Measurements from ENCODE around the gene LSAMP.
A peak's percentile ranks its signal among the peaks of the same experiment; 100 is the strongest.

Gene LSAMP

GRCh38 chr3:116084999-116085791 is 360.1 kb downstream of the LSAMP start:
- H3K79me1 ChIP-seq (ENCODE audit: low read length): no peaks in the 10 kb centered on the region
- H2BK120ac ChIP-seq (ENCODE audit: low read depth, low read length): no peak overlapping the region
- H3K36me3 ChIP-seq (ENCODE audit: control insufficient read depth, insufficient read depth, low read length): no peaks in the 10 kb centered on the region
- no peak overlapping the region for H3K23ac ChIP-seq (ENCODE audit: low read length)
- no peak overlapping the region for H3K56ac ChIP-seq (ENCODE audit: low read length)
- no peak overlapping the region for H3K9ac ChIP-seq (ENCODE audit: low read length)
- no peak overlapping the region for H2BK5ac ChIP-seq (ENCODE audit: low read length)
- H3K18ac ChIP-seq (ENCODE audit: low read length): no peak overlapping the region
- no peak overlapping the region for H3K4me3 ChIP-seq (ENCODE audit: low read length)
- no peaks in the 10 kb centered on the region for H3K79me2 ChIP-seq (ENCODE audit: control insufficient read depth, insufficient read depth, low read length)
- no peak overlapping the region for H4K8ac ChIP-seq (ENCODE audit: low read depth, low read length)
- H3K4me1 ChIP-seq (ENCODE audit: control insufficient read depth, low read depth, low read length): no peaks in the 10 kb centered on the region
- peak overlapping the region; percentile 78 for H2BK15ac ChIP-seq (replicated peaks; ENCODE audit: low read depth)
- H2AK5ac ChIP-seq (ENCODE audit: low read length): no peak overlapping the region
- no peak overlapping the region for H3K4ac ChIP-seq (ENCODE audit: low read depth, low read length)
- WGBS (ENCODE audit: extremely low coverage, insufficient coverage, low lambda C conversion rate): no CpG with 5 or more reads among the region's 4 CpGs
- H3K27me3 ChIP-seq (ENCODE audit: insufficient read depth, low read length, poor library complexity): no peaks in the 10 kb centered on the region
- no peak overlapping the region for H4K5ac ChIP-seq (ENCODE audit: low read length)
- no peak overlapping the region for H3K27ac ChIP-seq (ENCODE audit: low read depth, low read length)
- no peak for DNase-seq
- H3K4me2 ChIP-seq (ENCODE audit: low read length): no peak overlapping the region

- H2AK5ac ChIP-seq (ENCODE audit: low read length): no peak overlapping the region
- H3K27ac ChIP-seq (ENCODE audit: low read depth, low read length): no peak overlapping the region
- H2BK120ac ChIP-seq (ENCODE audit: low read depth, low read length): no peak overlapping the region
- H3K4me2 ChIP-seq (ENCODE audit: low read length): no peak overlapping the region
- no peak for DNase-seq
- WGBS (ENCODE audit: extremely low coverage, insufficient coverage, low lambda C conversion rate): no CpG with 5 or more reads among the region's 2 CpGs
- H3K4me1 ChIP-seq (ENCODE audit: control insufficient read depth, low read depth, low read length): no peaks in the 10 kb centered on the region
- H2BK5ac ChIP-seq (ENCODE audit: low read length): no peak overlapping the region
- H3K27me3 ChIP-seq (ENCODE audit: insufficient read depth, low read length, poor library complexity): no peaks in the 10 kb centered on the region
- no peak overlapping the region for H4K5ac ChIP-seq (ENCODE audit: low read length)
- H3K56ac ChIP-seq (ENCODE audit: low read length): no peak overlapping the region
- no peaks in the 10 kb centered on the region for H3K79me1 ChIP-seq (ENCODE audit: low read length)
- no peak overlapping the region for H3K23ac ChIP-seq (ENCODE audit: low read length)
- no peak overlapping the region for H3K4ac ChIP-seq (ENCODE audit: low read depth, low read length)
- H4K8ac ChIP-seq (ENCODE audit: low read depth, low read length): no peak overlapping the region
- H3K36me3 ChIP-seq (ENCODE audit: control insufficient read depth, insufficient read depth, low read length): no peaks in the 10 kb centered on the region
- H2BK15ac ChIP-seq (replicated peaks; ENCODE audit: low read depth): peak overlapping the region; percentile 36
- no peak overlapping the region for H3K18ac ChIP-seq (ENCODE audit: low read length)
- no peaks in the 10 kb centered on the region for H3K79me2 ChIP-seq (ENCODE audit: control insufficient read depth, insufficient read depth, low read length)
- H3K9ac ChIP-seq (ENCODE audit: low read length): no peak overlapping the region
- H3K4me3 ChIP-seq (ENCODE audit: low read length): no peak overlapping the region
Observed at GRCh38 chr3:116083683-116084082, 361.6 kb downstream of the LSAMP start.

- no CpG with 5 or more reads among the region's 7 CpGs for WGBS (ENCODE audit: extremely low coverage, insufficient coverage, low lambda C conversion rate)
- Histone ChIP-seq H3K79me2 (ENCODE audit: control insufficient read depth, insufficient read depth, low read length) (no peaks in the 10 kb centered on the region), H3K27ac (ENCODE audit: low read depth, low read length) (no peak overlapping the region), H4K8ac (ENCODE audit: low read depth, low read length) (no peak overlapping the region), H3K36me3 (ENCODE audit: control insufficient read depth, insufficient read depth, low read length) (no peaks in the 10 kb centered on the region), H3K4me1 (ENCODE audit: control insufficient read depth, low read depth, low read length) (no peaks in the 10 kb centered on the region), H2BK5ac (ENCODE audit: low read length) (no peak overlapping the region), H3K4ac (ENCODE audit: low read depth, low read length) (no peak overlapping the region), H3K4me3 (ENCODE audit: low read length) (no peak overlapping the region), H4K5ac (ENCODE audit: low read length) (no peak overlapping the region), H3K18ac (ENCODE audit: low read length) (no peak overlapping the region), H3K9ac (ENCODE audit: low read length) (no peak overlapping the region), H3K79me1 (ENCODE audit: low read length) (no peaks in the 10 kb centered on the region), H3K4me2 (ENCODE audit: low read length) (no peak overlapping the region), H2AK5ac (ENCODE audit: low read length) (no peak overlapping the region), H2BK15ac (replicated peaks; ENCODE audit: low read depth) (no peak overlapping the region), H2BK120ac (ENCODE audit: low read depth, low read length) (no peak overlapping the region), H3K56ac (ENCODE audit: low read length) (no peak overlapping the region), H3K23ac (ENCODE audit: low read length) (no peak overlapping the region), H3K27me3 (ENCODE audit: insufficient read depth, low read length, poor library complexity) (no peaks in the 10 kb centered on the region)
- no peak for DNase-seq
Observed at GRCh38 chr3:116078561-116078960, 366.7 kb downstream of the LSAMP start.

- no peak overlapping the region for H3K4ac ChIP-seq (ENCODE audit: low read depth, low read length)
- no peak overlapping the region for H3K9ac ChIP-seq (ENCODE audit: low read length)
- no peak overlapping the region for H3K4me2 ChIP-seq (ENCODE audit: low read length)
- H3K79me2 ChIP-seq (ENCODE audit: control insufficient read depth, insufficient read depth, low read length): no peaks in the 10 kb centered on the region
- no peak overlapping the region for H3K27ac ChIP-seq (ENCODE audit: low read depth, low read length)
- no peaks in the 10 kb centered on the region for H3K79me1 ChIP-seq (ENCODE audit: low read length)
- H3K23ac ChIP-seq (ENCODE audit: low read length): no peak overlapping the region
- H4K5ac ChIP-seq (ENCODE audit: low read length): no peak overlapping the region
- H4K8ac ChIP-seq (ENCODE audit: low read depth, low read length): no peak overlapping the region
- H2BK5ac ChIP-seq (ENCODE audit: low read length): no peak overlapping the region
- H3K4me3 ChIP-seq (ENCODE audit: low read length): no peak overlapping the region
- H2BK15ac ChIP-seq (replicated peaks; ENCODE audit: low read depth): no peak overlapping the region
- H3K27me3 ChIP-seq (ENCODE audit: insufficient read depth, low read length, poor library complexity): no peaks in the 10 kb centered on the region
- DNase-seq: no peak
- H3K36me3 ChIP-seq (ENCODE audit: control insufficient read depth, insufficient read depth, low read length): no peaks in the 10 kb centered on the region
- H3K18ac ChIP-seq (ENCODE audit: low read length): no peak overlapping the region
- no peaks in the 10 kb centered on the region for H3K4me1 ChIP-seq (ENCODE audit: control insufficient read depth, low read depth, low read length)
- no peak overlapping the region for H2AK5ac ChIP-seq (ENCODE audit: low read length)
- H2BK120ac ChIP-seq (ENCODE audit: low read depth, low read length): no peak overlapping the region
- no peak overlapping the region for H3K56ac ChIP-seq (ENCODE audit: low read length)
- no CpG with 5 or more reads among the region's 2 CpGs for WGBS (ENCODE audit: extremely low coverage, insufficient coverage, low lambda C conversion rate)
Observed at GRCh38 chr3:116077557-116077956, 367.7 kb downstream of the LSAMP start.

- H4K5ac ChIP-seq (ENCODE audit: low read length): no peak overlapping the region
- no peaks in the 10 kb centered on the region for H3K27me3 ChIP-seq (ENCODE audit: insufficient read depth, low read length, poor library complexity)
- no peak overlapping the region for H3K56ac ChIP-seq (ENCODE audit: low read length)
- H2BK120ac ChIP-seq (ENCODE audit: low read depth, low read length): no peak overlapping the region
- no peak overlapping the region for H2BK15ac ChIP-seq (replicated peaks; ENCODE audit: low read depth)
- no peak overlapping the region for H2BK5ac ChIP-seq (ENCODE audit: low read length)
- H3K4me2 ChIP-seq (ENCODE audit: low read length): no peak overlapping the region
- no CpG with 5 or more reads among the region's 1 CpG for WGBS (ENCODE audit: extremely low coverage, insufficient coverage, low lambda C conversion rate)
- no peak overlapping the region for H3K27ac ChIP-seq (ENCODE audit: low read depth, low read length)
- no peak overlapping the region for H3K4me3 ChIP-seq (ENCODE audit: low read length)
- H2AK5ac ChIP-seq (ENCODE audit: low read length): no peak overlapping the region
- H4K8ac ChIP-seq (ENCODE audit: low read depth, low read length): no peak overlapping the region
- H3K36me3 ChIP-seq (ENCODE audit: control insufficient read depth, insufficient read depth, low read length): no peaks in the 10 kb centered on the region
- no peaks in the 10 kb centered on the region for H3K79me2 ChIP-seq (ENCODE audit: control insufficient read depth, insufficient read depth, low read length)
- DNase-seq: no peak
- H3K18ac ChIP-seq (ENCODE audit: low read length): no peak overlapping the region
- H3K4ac ChIP-seq (ENCODE audit: low read depth, low read length): no peak overlapping the region
- H3K23ac ChIP-seq (ENCODE audit: low read length): no peak overlapping the region
- no peaks in the 10 kb centered on the region for H3K79me1 ChIP-seq (ENCODE audit: low read length)
- no peak overlapping the region for H3K9ac ChIP-seq (ENCODE audit: low read length)
- H3K4me1 ChIP-seq (ENCODE audit: control insufficient read depth, low read depth, low read length): no peaks in the 10 kb centered on the region
Observed at GRCh38 chr3:116077059-116077458, 368.2 kb downstream of the LSAMP start.

Data from mesendoderm (in vitro differentiated cells).